HepG2 (cell line): ENCODE data around the gene TNFRSF9. TPM values are rescaled to one million over a fixed set of nuclear protein-coding genes. Genes with fewer than 3 reads are reported as not detected.

Experiments
- ATAC-seq: fragments of 200-7000 bp; cut with Tn5 transposase; 3 replicates; pipeline ENCODE4 v1.9.1; 2020; ENCODE audit warnings: mild to moderate bottlenecking, moderate library complexity
- BruUV-seq: library from RNA; stranded (reverse); fragments of 400-500 nt; replicated peaks from 2 replicates; lab custom pipeline; 2021; lab: Mats Ljungman, UMichigan
- CTCF ChIA-PET: fragments of 300-600 bp; formaldehyde crosslinking; extraction: SDS; loops from one replicate; lab custom pipeline; 2021; ENCODE audit warnings: low total read pairs, inconsistent platforms, low intra/inter-chr PET ratio; lab: Yijun Ruan, JAX
- POLR2A ChIA-PET: fragments of 350-600 bp; sonication (Branson Sonifier 250); formaldehyde crosslinking; loops from one replicate; lab custom pipeline; 2020; ENCODE audit warnings: antibody characterized with exemption, inconsistent platforms; lab: Yijun Ruan, JAX
- DNase-seq: peaks from one replicate; pipeline ENCODE4 v3.0.0-alpha.2; 2015; ENCODE audit warnings: low spot score
- FAIRE-seq: peaks from 3 replicates; lab custom pipeline; 2011; peaks lifted over from hg19 to GRCh38; lab: Jason Lieb, UNC
- H2AFZ ChIP-seq: one replicate; pipeline ENCODE4 v1.6.1; 2011; ENCODE audit warnings: low read length, inconsistent platforms
- H3K27ac ChIP-seq: fragments of 300-600 bp; 3 replicates; pipeline ENCODE4 v1.8.0; 2011; ENCODE audit warnings: mixed run types, mild to moderate bottlenecking, mixed read lengths, low read length, inconsistent platforms; ENCODE audit not compliant: insufficient read depth; ENCODE audit errors: extremely low read length
- H3K27me3 ChIP-seq, 2 experiments: fragments of 200-600 bp in 1 of 2; 2 replicates in 1 of 2; 3 replicates in 1 of 2; pipeline versions ENCODE4 v1.6.0 to v1.8.0; 2011; ENCODE audit warnings: low read length in 2 of 2, mild to moderate bottlenecking in 2 of 2, moderate library complexity in 2 of 2, inconsistent platforms in 1 of 2; ENCODE audit not compliant: insufficient read depth in 2 of 2, control insufficient read depth in 1 of 2
- H3K36me3 ChIP-seq, 2 experiments: fragments of 200-600 bp in 1 of 2; replicated peaks in 1 of 2; 2 replicates in 1 of 2; 3 replicates in 1 of 2; pipeline versions ENCODE4 v1.5.1 to v1.8.0; 2011; ENCODE audit warnings: low read length in 2 of 2, inconsistent platforms in 1 of 2; ENCODE audit not compliant: insufficient read depth in 2 of 2, control insufficient read depth in 1 of 2
- H3K4me1 ChIP-seq: 2 replicates; pipeline ENCODE4 v1.5.1; 2012; ENCODE audit warnings: low read length, inconsistent platforms; ENCODE audit not compliant: insufficient read depth
- H3K4me2 ChIP-seq: 2 replicates; pipeline ENCODE4 v1.6.0; 2011; ENCODE audit warnings: low read depth, low read length, inconsistent platforms
- H3K4me3 ChIP-seq, 3 experiments: fragments of 200-600 bp in 1 of 3; sonication (generic), shearing (Covaris generic) in 1 of 3; replicated peaks in 1 of 3; 2 replicates each; pipeline ENCODE4 v1.5.1; 2011 to 2016; ENCODE audit warnings: low read length in 3 of 3, inconsistent platforms in 2 of 3, low read depth in 2 of 3, mild to moderate bottlenecking in 2 of 3, control low read depth in 1 of 3, mixed read lengths in 1 of 3; ENCODE audit not compliant: insufficient read depth in 1 of 3
- H3K79me2 ChIP-seq: one replicate; pipeline ENCODE4 v1.6.1; 2011; ENCODE audit warnings: low read length, inconsistent platforms; ENCODE audit not compliant: insufficient read depth
- H3K9ac ChIP-seq: 2 replicates; pipeline ENCODE4 v1.6.0; 2011; ENCODE audit warnings: mild to moderate bottlenecking, low read depth, low read length, inconsistent platforms; ENCODE audit not compliant: insufficient read depth
- H3K9me3 ChIP-seq: 2 replicates; pipeline ENCODE4 v1.5.1; 2012; ENCODE audit warnings: mild to moderate bottlenecking, low read length
- H4K20me1 ChIP-seq: 2 replicates; pipeline ENCODE4 v1.6.0; 2011; ENCODE audit warnings: inconsistent platforms, mild to moderate bottlenecking, low read length, moderate library complexity; ENCODE audit not compliant: insufficient read depth
- DMAP1 ChIP-seq: IDR thresholded peaks from 2 replicates; pipeline ENCODE4 v1.6.1; 2016
- FOXA3 ChIP-seq: IDR thresholded peaks from 2 replicates; pipeline ENCODE4 v1.6.1; 2016; ENCODE audit warnings: missing genetic modification reagents, missing compliant biosample characterization
- ISX ChIP-seq: sonication (generic); formaldehyde crosslinking; conservative IDR thresholded peaks from 2 replicates; pipeline ENCODE4 v1.5.0; 2020; ENCODE audit warnings: missing genetic modification reagents
- KDM5A ChIP-seq: fragments of 200-600 bp; sonication (generic); IDR thresholded peaks from 2 replicates; pipeline ENCODE4 v1.7.0; 2018; ENCODE audit warnings: antibody characterized with exemption, mild to moderate bottlenecking, low read length, borderline replicate concordance
- SP1 ChIP-seq, 2 experiments: fragments of 450-650 bp in 1 of 2; sonication (generic) in 1 of 2; formaldehyde crosslinking in 1 of 2; IDR thresholded peaks; 2 replicates each; pipeline versions ENCODE4 v1.4.0 to v1.6.1; 2016 to 2020; ENCODE audit warnings: missing genetic modification reagents in 1 of 2
- TEAD2 ChIP-seq: sonication (generic); formaldehyde crosslinking; IDR thresholded peaks from 2 replicates; pipeline ENCODE4 v1.9.0; 2021; ENCODE audit warnings: missing genetic modification reagents
- TRIM24 ChIP-seq: sonication (generic); formaldehyde crosslinking; IDR thresholded peaks from 2 replicates; pipeline ENCODE4 v1.8.0; 2022; ENCODE audit warnings: mild to moderate bottlenecking, missing genetic modification reagents
- ZNF225 ChIP-seq: sonication (generic); formaldehyde crosslinking; IDR thresholded peaks from 2 replicates; pipeline ENCODE4 v1.4.0; 2020; ENCODE audit warnings: mild to moderate bottlenecking, missing genetic modification reagents
- ZNF234 ChIP-seq: sonication (generic); formaldehyde crosslinking; conservative IDR thresholded peaks from 2 replicates; pipeline ENCODE4 v1.5.1; 2020; ENCODE audit warnings: mild to moderate bottlenecking, missing genetic modification reagents
- ZNF605 ChIP-seq: sonication (generic); formaldehyde crosslinking; IDR thresholded peaks from 2 replicates; pipeline ENCODE4 v1.8.0; 2022; ENCODE audit warnings: mild to moderate bottlenecking, missing genetic modification reagents
- ZNF644 ChIP-seq: IDR thresholded peaks from 2 replicates; pipeline ENCODE4 v1.6.1; 2016; ENCODE audit warnings: low read depth
- WGBS: methylation state at CpG from one replicate; pipeline ENCODE4 v1.1.6; 2017; ENCODE audit warnings: low lambda C conversion rate; 5-methylcytosine and 5-hydroxymethylcytosine counted together
- in situ Hi-C: cut with HindIII; loops from 2 replicates; pipeline ENCODE4 v1.10.0; 2017; ENCODE audit warnings: low pct_unique_long_range_greater_than_20kb; ENCODE audit not compliant: extremely low pct_ligation_motif_present
- intact Hi-C: fragments of 100-400 bp; cut with micrococcal nuclease; formaldehyde crosslinking; loops from one replicate; pipeline ENCODE4 v1.10.0; 2022; ENCODE audit not compliant: unreplicated experiment
- polyA plus RNA-seq, 8 experiments: library from polyadenylated mRNA; depleted of rRNA in 3 of 8; stranded (reverse) in 7 of 8; unstranded in 1 of 8; fragments of >200 nt; fragmentation: Illumina TruSeq in 4 of 8; extraction: Trizol in 4 of 8; gene quantifications; 2 replicates each; pipeline versions ENCODE4 v1.2.1 to v1.2.3, GENCODE V29; 2011 to 2016; ENCODE audit warnings: low read depth in 4 of 8, missing spikeins in 1 of 8, mixed read lengths in 1 of 8; ENCODE audit not compliant: insufficient read depth in 1 of 8
- total RNA-seq, 5 experiments: library from RNA; depleted of rRNA; stranded (reverse); fragments of >200 nt; fragmentation: Illumina TruSeq; extraction: Trizol; gene quantifications; 2 replicates each; pipeline ENCODE4 v1.2.3, GENCODE V29; 2016; ENCODE audit warnings: low read depth in 1 of 5
- TF ChIP-seq, protein P1 (sequence below): sonication (generic); formaldehyde crosslinking; IDR thresholded peaks from 2 replicates; pipeline ENCODE4 v1.8.1; 2023; ENCODE audit warnings: mild to moderate bottlenecking, missing genetic modification reagents
- TF ChIP-seq, protein P2 (sequence below): sonication (generic); formaldehyde crosslinking; conservative IDR thresholded peaks from 2 replicates; pipeline ENCODE4 v1.4.0; 2020; ENCODE audit warnings: missing genetic modification reagents

TNFRSF9 gene
- total and polyA plus RNA-seq, 2 of the 13 experiments (the other 11 are each of a cell fraction or from before 2014, with no cell fraction given) = 0.07 TPM; not detected in 1

DNA sequence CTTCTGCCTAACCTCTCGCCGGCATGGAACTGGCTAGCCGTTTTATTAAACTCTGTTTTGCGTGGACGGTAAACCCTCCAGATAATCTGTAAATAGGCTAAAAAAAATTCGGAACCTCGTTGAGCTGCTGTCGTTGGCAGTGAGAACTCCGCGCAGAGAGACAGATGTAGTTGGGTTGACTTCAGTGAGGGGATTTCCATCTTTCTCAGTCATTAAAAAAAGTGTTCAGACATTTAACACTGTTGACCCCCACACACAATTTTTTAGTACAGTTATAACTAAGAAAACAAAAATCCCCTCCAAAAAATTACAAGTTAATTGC is 21.3 kb upstream of the TNFRSF9 start:
- H3K9me3 ChIP-seq = no peaks in the 10 kb centered on the region
- intact Hi-C loops = no loop called here
- TF ChIP-seq ZNF644 (CRISPR knock-in tag) = no peak
- no peak for TF ChIP-seq SP1 (IDR thresholded peaks at IDR 0.05)
- no peak for TF ChIP-seq SP1 (CRISPR knock-in tag; IDR thresholded peaks at IDR 0.05)
- TF ChIP-seq TEAD2 (CRISPR knock-in tag) = 0 out of 2 replicates have a peak, but pooled peaks have one; percentile 1
- TF ChIP-seq ZNF234 (CRISPR knock-in tag) = 0 out of 2 replicates have a peak, but pooled peaks have one; percentile 8
- peak; percentile 51; the same call in 1 of the 2 replicates for TF ChIP-seq ISX
- TF ChIP-seq KDM5A = peak; percentile 70; the same call in 1 of the 2 replicates
- ChIA-PET POLR2A (interaction anchor here (1.0 to 2.2 kb wide), 6 partner anchors 8 to 242 kb away, joined by 3 to 15 read pairs (median 4); partner anchors contain the start of gene TNFRSF9), CTCF (interaction anchor here (1.6 kb wide), 1 partner anchor 390 kb away, joined by 4 read pairs; no protein-coding TSS in a partner anchor)
- H4K20me1 ChIP-seq = no peaks in the 10 kb centered on the region
- H3K27me3 ChIP-seq = no peaks in the 10 kb centered on the region
- peaks cover 58% of the 10 kb centered on the region for H3K4me1 ChIP-seq
- H3K9ac ChIP-seq = peak overlapping the region; percentile 89
- H3K36me3 ChIP-seq = peaks cover 5 to 31% of the 10 kb centered on the region in 2 experiments
- no peak for DNase-seq
- H3K27ac ChIP-seq = peak overlapping the region; percentile 76
- peak; percentile 3; the same call in 1 of the 3 replicates for ATAC-seq
- peaks cover 44% of the 10 kb centered on the region for H3K79me2 ChIP-seq
- H3K4me2 ChIP-seq = peak overlapping the region; percentile 81
- in situ Hi-C loops = no loop called here
- WGBS = 3% methylated on average over 8 of the region's 10 CpGs
- no TSS peak for BruUV-seq
- H3K4me3 ChIP-seq = peak overlapping the region; percentile 61 to 95 (median 87)
- FAIRE-seq = no peak
- H2AFZ ChIP-seq = no peak overlapping the region

DNA sequence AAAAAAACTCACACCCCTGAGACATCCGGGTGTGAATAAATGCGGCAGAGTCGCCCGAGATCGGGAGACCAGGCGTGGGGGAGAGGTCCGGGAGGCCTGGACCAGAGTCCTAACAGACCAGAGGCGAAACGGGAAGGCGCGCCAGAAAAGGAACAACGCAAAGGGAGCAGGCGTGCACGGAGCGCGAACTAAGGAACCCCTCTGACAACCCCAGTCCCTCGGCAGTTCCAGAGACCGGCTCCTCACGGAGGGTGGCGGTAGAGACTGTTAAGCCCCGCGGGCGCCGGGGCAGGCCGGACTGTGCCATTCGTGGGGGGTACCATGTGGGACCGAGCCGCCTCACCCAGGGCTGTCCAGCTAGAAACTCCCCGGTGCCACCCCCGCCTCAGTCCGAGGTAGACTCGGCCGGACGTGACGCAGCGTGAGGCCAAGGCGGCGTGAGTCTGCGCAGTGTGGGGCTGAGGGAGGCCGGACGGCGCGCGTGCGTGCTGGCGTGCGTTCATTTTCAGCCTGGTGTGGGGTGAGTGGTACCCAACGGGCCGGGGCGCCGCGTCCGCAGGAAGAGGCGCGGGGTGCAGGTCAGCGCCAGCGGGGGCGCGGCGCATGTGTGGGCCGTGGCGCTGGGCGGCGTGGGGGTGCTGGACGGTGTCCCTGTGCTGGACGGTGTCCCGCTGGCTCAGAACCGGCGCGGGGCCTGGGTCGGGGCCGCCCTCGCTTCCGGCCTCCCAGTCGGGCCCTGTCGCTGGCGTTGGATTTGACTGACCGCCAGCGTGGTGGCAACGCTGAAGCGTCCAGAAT is 20.8 kb upstream of the TNFRSF9 start, which contains the start of gene PARK7:
PARK7 (plus strand) TSS at position 496 of the 798 bp plus-strand sequence. CDS start 1,075 bp downstream, outside the sequence.
- peak; percentile 96 for DNase-seq
- Histone ChIP-seq H3K9ac (peak within 1 kb of the TSS; percentile 89), H3K79me2 (peaks cover 39% of the 10 kb centered on the region), H3K36me3 (peaks cover 5 to 25% of the 10 kb centered on the region in 2 experiments), H3K4me2 (peak within 1 kb of the TSS; percentile 81), H3K9me3 (no peaks in the 10 kb centered on the region), H3K4me3 (peak within 1 kb of the TSS; percentile 83 to 95 (median 88)), H3K27ac (peak within 1 kb of the TSS; percentile 76), H2AFZ (peak within 1 kb of the TSS; percentile 48), H4K20me1 (no peaks in the 10 kb centered on the region), H3K4me1 (peaks cover 52% of the 10 kb centered on the region), H3K27me3 (no peaks in the 10 kb centered on the region)
- BruUV-seq = no TSS peak
- peak; percentile 89 for FAIRE-seq
- in situ Hi-C loops (no loop called here), intact Hi-C loops (no loop called here)
- WGBS = 0% methylated on average over 23 of the region's 81 CpGs
- POLR2A ChIA-PET = interaction anchor here (0.6 to 2.2 kb wide), 8 partner anchors 9 to 856 kb away, joined by 3 to 15 read pairs (median 4); partner anchors contain the start of genes RERE and TNFRSF9
- CTCF ChIA-PET = interaction anchor here (1.6 kb wide), 1 partner anchor 390 kb away, joined by 4 read pairs; no protein-coding TSS in a partner anchor
- peak; percentile 99 for ATAC-seq
- TF ChIP-seq TRIM24 (no peak), ZNF225 (CRISPR knock-in tag) (peak; percentile 81; the same call in 1 of the 2 replicates), DMAP1 (CRISPR knock-in tag) (peak; percentile 80), FOXA3 (CRISPR knock-in tag) (peak; percentile 55; the same call in 1 of the 2 replicates), ZNF605 (CRISPR knock-in tag) (peak; percentile 84; the same call in 1 of the 2 replicates)
- TF ChIP-seq, protein P1, sequence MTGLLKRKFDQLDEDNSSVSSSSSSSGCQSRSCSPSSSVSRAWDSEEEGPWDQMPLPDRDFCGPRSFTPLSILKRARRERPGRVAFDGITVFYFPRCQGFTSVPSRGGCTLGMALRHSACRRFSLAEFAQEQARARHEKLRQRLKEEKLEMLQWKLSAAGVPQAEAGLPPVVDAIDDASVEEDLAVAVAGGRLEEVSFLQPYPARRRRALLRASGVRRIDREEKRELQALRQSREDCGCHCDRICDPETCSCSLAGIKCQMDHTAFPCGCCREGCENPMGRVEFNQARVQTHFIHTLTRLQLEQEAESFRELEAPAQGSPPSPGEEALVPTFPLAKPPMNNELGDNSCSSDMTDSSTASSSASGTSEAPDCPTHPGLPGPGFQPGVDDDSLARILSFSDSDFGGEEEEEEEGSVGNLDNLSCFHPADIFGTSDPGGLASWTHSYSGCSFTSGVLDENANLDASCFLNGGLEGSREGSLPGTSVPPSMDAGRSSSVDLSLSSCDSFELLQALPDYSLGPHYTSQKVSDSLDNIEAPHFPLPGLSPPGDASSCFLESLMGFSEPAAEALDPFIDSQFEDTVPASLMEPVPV (CRISPR knock-in tag) = peak; percentile 84; the same call in 1 of the 2 replicates
- TF ChIP-seq, protein P2, sequence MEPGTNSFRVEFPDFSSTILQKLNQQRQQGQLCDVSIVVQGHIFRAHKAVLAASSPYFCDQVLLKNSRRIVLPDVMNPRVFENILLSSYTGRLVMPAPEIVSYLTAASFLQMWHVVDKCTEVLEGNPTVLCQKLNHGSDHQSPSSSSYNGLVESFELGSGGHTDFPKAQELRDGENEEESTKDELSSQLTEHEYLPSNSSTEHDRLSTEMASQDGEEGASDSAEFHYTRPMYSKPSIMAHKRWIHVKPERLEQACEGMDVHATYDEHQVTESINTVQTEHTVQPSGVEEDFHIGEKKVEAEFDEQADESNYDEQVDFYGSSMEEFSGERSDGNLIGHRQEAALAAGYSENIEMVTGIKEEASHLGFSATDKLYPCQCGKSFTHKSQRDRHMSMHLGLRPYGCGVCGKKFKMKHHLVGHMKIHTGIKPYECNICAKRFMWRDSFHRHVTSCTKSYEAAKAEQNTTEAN (CRISPR knock-in tag) = peak; percentile 65; the same call in 1 of the 2 replicates
